ENCODE data around the gene NDUFV1.
"Not testable (repeated sequence)": the region's sequence is repeated elsewhere in the genome, so short reads cannot be mapped to it uniquely, and the experiment has no call there.

NDUFV1 gene

DNA sequence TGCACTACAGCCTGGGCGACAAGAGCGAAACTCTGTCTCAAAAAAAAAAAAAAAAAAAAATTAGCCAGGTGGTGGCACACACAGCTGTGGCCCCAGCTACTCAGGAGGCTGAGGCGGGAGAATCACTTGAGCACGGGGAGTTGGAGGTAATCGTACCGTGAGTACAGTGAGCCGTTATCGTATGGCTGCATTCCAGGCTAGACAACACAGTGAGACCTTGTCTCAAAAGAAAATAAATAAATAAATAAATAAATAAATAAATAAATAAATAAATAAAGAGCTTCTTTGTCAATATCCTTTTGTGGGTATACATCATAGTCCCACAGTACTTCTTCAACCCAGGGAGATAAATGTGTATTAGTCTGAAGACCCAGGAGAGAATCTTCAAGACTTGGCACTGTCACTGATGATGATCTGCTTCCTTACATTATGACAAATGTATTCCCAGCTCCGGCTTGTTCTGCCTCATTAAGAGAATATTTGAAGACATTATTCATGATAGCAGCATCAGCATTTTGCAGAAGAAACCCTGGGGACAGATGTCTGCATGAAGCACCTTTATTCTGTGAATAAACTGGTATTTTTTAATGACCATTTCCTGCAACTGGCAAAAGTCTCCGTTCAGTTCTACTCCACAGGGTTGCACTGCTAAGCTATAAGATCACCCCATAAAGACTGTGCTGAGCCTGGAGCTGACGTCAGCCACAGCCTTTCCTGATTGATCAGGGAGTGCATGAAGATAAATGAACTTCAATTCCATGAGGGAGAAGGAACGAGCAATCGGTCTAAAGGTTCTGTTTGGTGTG is 45.4 kb downstream of the NDUFV1 start:
- TF ChIP-seq, protein P1, sequence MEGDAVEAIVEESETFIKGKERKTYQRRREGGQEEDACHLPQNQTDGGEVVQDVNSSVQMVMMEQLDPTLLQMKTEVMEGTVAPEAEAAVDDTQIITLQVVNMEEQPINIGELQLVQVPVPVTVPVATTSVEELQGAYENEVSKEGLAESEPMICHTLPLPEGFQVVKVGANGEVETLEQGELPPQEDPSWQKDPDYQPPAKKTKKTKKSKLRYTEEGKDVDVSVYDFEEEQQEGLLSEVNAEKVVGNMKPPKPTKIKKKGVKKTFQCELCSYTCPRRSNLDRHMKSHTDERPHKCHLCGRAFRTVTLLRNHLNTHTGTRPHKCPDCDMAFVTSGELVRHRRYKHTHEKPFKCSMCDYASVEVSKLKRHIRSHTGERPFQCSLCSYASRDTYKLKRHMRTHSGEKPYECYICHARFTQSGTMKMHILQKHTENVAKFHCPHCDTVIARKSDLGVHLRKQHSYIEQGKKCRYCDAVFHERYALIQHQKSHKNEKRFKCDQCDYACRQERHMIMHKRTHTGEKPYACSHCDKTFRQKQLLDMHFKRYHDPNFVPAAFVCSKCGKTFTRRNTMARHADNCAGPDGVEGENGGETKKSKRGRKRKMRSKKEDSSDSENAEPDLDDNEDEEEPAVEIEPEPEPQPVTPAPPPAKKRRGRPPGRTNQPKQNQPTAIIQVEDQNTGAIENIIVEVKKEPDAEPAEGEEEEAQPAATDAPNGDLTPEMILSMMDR (IDR thresholded peaks at IDR 0.05; ENCODE audit: low read depth, low read length, missing control alignments), result no peak
- H3K4me3 ChIP-seq (ENCODE audit: low read depth, low read length), result no peak overlapping the region
- no peak for DNase-seq (ENCODE audit: low read depth)

DNA sequence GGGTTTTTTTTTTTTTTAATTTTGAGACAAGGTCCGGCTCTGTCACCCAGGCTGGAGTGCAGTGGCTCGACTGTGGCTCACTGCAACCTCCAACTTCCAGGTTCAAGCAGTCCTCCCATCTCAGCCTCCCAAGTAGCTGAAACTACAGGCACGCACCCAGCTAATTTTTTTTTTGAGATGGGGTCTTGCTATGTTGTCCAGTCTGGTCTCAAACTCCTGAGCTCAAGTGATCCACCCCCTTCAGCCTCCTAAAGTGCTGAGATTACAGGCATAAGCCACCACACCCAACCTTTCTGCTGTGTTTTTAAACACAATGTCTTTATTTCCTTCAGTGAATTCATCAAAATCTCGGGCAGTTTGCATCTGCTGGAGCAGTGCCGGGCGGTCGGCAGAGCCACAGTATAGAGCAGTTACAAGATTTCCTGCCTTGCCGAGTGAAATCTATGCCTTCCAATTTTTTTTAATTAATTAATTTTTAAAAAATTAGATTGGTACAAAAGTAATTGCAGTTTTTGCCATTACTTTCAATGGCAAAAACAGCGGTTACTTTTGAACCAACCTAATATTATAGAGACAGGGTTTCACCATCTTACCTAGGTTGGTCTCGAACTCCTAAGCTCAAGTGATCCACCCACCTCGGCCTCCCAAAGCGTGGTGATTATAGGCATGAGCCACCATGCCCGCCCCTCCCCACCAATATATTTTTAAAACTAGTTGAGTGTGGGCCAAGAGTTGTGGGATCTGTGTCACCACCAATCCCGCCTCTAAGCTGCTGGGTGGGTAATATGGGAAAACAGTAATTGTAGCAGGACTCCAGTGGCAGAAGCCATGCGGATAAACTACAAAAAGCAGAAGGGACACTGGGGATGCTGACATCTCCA is 46.5 kb downstream of the NDUFV1 start:
- no peak overlapping the region for H3K4me3 ChIP-seq (ENCODE audit: low read depth, low read length)
- TF ChIP-seq, protein P1 (IDR thresholded peaks at IDR 0.05; ENCODE audit: low read depth, low read length, missing control alignments), result no peak
- DNase-seq (ENCODE audit: low read depth), result no peak

DNA sequence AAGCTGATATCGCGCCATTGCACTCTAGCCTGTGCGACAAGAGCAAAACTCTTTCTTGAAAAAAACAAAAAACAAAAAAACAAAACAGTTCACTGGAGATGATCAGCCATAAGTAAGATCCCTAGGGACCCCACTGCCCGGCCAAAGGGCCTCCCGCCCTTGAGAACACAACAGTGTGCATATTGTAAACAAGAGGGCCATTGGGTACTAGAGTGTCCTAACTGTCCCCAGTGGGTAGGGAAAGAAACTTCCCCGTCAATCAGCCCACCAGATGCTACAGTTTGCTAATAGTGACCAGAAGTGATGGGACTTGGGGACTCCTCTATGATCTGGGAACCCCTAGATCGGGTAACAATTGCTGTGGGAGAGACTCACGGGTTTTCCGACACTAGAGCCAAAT is 47.5 kb downstream of the NDUFV1 start:
- TF ChIP-seq, protein P1 (IDR thresholded peaks at IDR 0.05; ENCODE audit: low read depth, low read length, missing control alignments), result no peak
- H3K4me3 ChIP-seq (ENCODE audit: low read depth, low read length), result no peak overlapping the region
- DNase-seq (ENCODE audit: low read depth), result no peak

DNA sequence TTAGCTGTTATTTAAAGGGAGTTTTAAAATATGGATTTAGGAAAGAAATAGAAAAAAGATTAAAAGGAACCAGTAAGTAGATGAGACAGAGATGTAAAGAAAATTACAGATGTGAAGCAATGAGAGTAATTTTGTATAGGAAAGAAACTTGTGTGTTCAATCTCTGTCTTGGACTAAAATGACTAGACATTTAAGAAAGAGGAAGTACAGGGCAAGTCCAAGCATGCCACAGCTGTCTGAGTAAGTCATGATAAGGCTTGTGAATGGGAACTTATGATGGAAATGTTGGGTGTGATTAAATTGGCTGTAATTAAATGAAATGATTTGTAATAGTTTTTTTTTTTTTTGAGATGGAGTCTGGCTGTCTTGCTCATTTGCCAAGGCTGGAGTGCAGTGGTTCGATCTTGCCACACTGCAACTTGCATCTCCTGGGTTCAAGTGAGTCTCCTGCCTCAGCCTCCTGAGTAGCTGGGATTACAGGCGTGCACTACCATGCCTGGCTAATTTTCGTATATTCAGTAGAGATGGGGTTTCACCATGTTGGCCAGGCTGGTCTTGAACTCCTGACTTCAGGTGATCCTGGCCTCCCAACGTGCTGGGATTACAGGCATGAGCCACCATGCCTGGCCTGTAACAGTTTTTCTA is 49.7 kb downstream of the NDUFV1 start:
- no peak overlapping the region for H3K4me3 ChIP-seq (ENCODE audit: low read depth, low read length)
- no peak for DNase-seq (ENCODE audit: low read depth)
- TF ChIP-seq, protein P1 (IDR thresholded peaks at IDR 0.05; ENCODE audit: low read depth, low read length, missing control alignments), result no peak

DNA sequence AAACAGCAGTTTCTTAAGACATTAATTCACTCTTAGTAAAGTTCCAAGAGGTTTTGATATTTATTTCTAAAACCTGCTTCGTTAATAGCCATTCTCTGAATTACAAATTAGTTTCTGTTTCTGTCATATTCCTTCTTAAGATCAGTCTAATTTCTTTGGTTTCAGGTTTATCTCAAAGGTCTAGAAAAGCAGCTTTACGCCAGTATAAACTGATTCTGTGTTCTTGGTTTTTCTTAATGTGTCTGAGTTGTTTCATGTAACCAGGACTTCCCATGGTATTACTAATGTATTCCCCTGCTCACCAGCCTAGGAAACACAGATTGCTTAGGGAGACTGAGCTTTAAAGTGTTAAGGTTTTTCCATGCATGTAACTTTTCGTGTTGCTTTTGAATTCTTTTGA is 50.6 kb downstream of the NDUFV1 start:
- TF ChIP-seq, protein P1 (IDR thresholded peaks at IDR 0.05; ENCODE audit: low read depth, low read length, missing control alignments), result no peak
- no peak overlapping the region for H3K4me3 ChIP-seq (ENCODE audit: low read depth, low read length)
- DNase-seq (ENCODE audit: low read depth), result no peak

DNA sequence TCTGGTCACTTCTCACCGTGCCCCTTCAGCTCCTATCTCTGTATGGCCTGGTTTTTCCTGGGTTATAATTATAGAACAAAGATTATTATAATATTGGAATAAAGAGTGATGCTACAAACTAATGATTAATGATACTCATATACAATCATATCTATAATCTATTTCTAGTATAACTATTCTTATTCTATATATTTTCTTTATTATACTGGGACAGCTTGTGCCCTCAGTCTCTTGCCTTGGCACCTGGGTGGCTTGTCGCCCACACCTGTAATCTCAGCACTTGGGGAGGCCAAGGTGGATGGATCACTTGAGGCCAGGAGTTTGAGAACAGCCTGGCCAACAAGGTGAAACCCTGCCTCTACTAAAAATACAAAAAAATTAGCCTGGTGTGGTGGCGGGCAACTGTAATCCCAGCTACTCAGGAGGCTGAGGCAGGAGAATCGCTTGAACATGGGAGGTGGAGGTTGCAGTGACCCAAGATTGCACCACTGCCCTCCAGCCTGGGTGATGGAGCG is 53.0 kb downstream of the NDUFV1 start:
- not testable (repeated sequence) for DNase-seq (ENCODE audit: low read depth); H3K4me3 ChIP-seq (ENCODE audit: low read depth, low read length)

DNA sequence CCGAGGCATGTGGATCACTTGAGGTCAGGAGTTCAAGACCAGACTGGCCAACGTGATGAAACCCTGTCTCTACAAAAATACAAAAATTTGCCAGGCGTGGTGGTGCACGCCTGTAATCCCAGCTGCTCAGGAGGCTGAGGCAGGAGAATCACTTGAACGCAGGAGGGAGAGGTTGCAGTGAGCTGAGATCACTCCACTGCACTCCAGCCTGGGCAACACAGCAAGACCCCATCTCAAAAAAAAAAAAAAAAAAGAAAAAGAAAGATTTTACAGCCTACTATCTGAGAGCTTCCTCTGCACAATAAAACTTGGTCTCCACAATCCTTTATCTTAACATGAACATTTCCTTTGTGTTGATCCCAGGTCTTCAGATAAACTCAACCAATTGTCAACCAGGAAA is 54.0 kb downstream of the NDUFV1 start:
- not testable (repeated sequence) for H3K4me3 ChIP-seq (ENCODE audit: low read depth, low read length); DNase-seq (ENCODE audit: low read depth)

Data from GM12864 (cell line).